ENCODE data around the gene CPEB3. TPM values are rescaled to one million over a fixed set of nuclear protein-coding genes. Genes with fewer than 3 reads are reported as not detected.
A peak's percentile ranks its signal among the peaks of the same experiment; 100 is the strongest.

Gene CPEB3
- total and polyA plus RNA-seq, 12 donors, result 1.6 to 13.4 (median 6.1) TPM

DNA sequence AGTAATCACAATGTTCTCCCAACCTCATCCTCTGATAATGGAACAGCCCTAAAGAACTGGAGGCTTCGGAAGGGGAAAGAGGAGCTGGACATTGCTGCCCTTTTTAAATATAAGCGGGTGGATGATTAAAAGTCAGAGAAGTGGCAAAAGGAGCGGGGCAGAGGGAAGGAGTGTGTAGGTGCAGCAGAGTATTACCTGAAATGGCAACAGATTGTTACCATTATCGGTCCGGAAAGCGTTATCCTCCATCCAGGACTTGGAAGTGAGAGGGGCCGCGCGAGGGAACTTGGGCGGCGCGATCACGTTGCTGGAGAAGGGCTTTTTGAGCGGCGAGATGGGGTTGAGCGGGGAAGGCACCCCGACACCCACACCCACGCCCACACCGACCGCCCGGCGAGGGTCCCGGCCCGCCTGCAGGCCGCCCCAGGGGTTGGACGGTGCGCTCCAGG lies 51.7 kb downstream of the CPEB3 start:
- intact Hi-C loops (cut with DNase I), result no loop called here
- Histone ChIP-seq H3K4me1 (replicated peaks in 1 of 2) (peaks cover 27 to 62% of the 10 kb centered on the region in 2 donors), H3K27me3 (no peaks in the 10 kb centered on the region), H3K4me3 (peak overlapping the region; percentile 39 to 93 (median 78)), H3K36me3 (replicated peaks in 1 of 2) (no peaks in the 10 kb centered on the region), H3K27ac (peak overlapping the region; percentile 66 to 95 (median 89)), H3K9me3 (replicated peaks in 1 of 3) (no peaks in the 10 kb centered on the region)
- TF ChIP-seq, protein P1, sequence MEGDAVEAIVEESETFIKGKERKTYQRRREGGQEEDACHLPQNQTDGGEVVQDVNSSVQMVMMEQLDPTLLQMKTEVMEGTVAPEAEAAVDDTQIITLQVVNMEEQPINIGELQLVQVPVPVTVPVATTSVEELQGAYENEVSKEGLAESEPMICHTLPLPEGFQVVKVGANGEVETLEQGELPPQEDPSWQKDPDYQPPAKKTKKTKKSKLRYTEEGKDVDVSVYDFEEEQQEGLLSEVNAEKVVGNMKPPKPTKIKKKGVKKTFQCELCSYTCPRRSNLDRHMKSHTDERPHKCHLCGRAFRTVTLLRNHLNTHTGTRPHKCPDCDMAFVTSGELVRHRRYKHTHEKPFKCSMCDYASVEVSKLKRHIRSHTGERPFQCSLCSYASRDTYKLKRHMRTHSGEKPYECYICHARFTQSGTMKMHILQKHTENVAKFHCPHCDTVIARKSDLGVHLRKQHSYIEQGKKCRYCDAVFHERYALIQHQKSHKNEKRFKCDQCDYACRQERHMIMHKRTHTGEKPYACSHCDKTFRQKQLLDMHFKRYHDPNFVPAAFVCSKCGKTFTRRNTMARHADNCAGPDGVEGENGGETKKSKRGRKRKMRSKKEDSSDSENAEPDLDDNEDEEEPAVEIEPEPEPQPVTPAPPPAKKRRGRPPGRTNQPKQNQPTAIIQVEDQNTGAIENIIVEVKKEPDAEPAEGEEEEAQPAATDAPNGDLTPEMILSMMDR (IDR thresholded peaks at IDR 0.05), result no peak
- TF ChIP-seq POLR2A (IDR thresholded peaks at IDR 0.05), result no peak
- 23 to 41% (median 32%) methylated on average over 15 to 27 of the region's 27 CpGs for WGBS, 4 donors
- peak in 3 of 7 donors; percentile 13 to 28 (median 26) for DNase-seq

DNA sequence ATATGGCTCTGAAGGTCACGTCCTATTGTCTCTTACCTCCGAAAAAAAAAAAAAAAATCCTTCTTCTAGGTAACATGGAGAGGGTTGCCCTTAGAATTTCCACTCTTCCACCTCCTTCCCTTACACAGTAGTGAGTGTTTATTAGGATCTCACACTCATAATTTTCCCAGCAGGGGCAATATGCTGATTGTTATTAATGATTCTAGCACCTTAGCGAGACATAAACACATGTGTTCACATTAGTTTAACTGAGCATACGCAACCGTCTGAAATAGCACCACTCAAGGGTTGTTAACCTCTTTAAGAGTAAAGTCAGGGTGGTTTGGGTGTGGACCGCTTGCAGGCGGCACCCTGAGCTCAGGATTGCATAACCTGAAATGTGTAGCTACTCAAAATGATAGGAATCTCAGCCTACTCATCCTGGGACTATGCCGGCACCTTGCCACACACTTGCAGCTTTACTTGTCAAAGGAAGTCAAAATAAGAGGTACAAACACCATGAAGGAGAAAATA lies 52.2 kb downstream of the CPEB3 start:
- Histone ChIP-seq H3K4me3 (peak overlapping the region in 3 of 4 donors; percentile 66 to 93 (median 91)), H3K4me1 (replicated peaks in 1 of 2) (peaks cover 27 to 58% of the 10 kb centered on the region in 2 donors), H3K27me3 (no peaks in the 10 kb centered on the region), H3K27ac (peak overlapping the region; percentile 66 to 95 (median 89)), H3K9me3 (replicated peaks in 1 of 3) (no peaks in the 10 kb centered on the region), H3K36me3 (replicated peaks in 1 of 2) (no peaks in the 10 kb centered on the region)
- peak; percentile 46 to 91 (median 84) for DNase-seq
- intact Hi-C loops (cut with DNase I), result no loop called here
- WGBS, 4 donors, result 25 to 37% (median 31%) methylated on average over 8 of the region's 8 CpGs
- peak in 1 of 2 donors; percentile 77 for TF ChIP-seq POLR2A (IDR thresholded peaks at IDR 0.05)
- TF ChIP-seq, protein P1 (IDR thresholded peaks at IDR 0.05), result no peak

DNA sequence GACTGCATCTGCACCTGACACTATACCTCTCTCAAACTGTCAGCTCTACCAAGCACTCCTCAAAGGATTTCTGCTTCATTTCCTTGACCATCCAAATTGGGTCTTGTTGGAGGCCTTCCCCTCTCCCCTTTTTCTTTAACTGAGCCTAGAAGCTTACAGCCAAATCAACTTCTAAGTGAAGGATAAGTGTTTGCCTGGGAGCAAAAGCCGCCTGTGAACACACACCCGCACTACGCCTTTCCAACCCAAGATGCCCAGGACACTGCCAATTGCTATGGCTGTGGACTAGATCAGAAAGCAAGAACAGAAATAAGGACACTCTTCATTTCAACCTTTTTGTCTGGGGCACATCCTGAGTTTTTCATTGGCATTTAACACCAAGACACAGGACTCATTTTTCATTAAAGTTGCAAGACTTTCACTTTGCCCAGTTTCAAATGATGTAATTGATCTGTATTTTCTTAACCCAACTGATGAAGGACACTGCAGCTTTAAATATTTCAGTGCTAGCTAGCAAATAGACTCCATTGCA lies 52.8 kb downstream of the CPEB3 start:
- no peaks in the 10 kb centered on the region for H3K27me3 ChIP-seq
- TF ChIP-seq POLR2A (IDR thresholded peaks at IDR 0.05), result no peak
- TF ChIP-seq, protein P1 (IDR thresholded peaks at IDR 0.05), result no peak
- 58 to 93% (median 68%) methylated on average over 3 of the region's 3 CpGs for WGBS, 4 donors
- peak in 1 of 7 donors; percentile 10 for DNase-seq
- H3K9me3 ChIP-seq (replicated peaks in 1 of 3), result no peaks in the 10 kb centered on the region
- H3K4me3 ChIP-seq, result peak overlapping the region in 2 of 4 donors; percentile 66 to 91
- peak overlapping the region in 4 of 5 donors; percentile 66 to 95 (median 91) for H3K27ac ChIP-seq
- intact Hi-C loops (cut with DNase I), result no loop called here
- H3K4me1 ChIP-seq (replicated peaks in 1 of 2), result peaks cover 27 to 56% of the 10 kb centered on the region in 2 donors
- no peaks in the 10 kb centered on the region for H3K36me3 ChIP-seq (replicated peaks in 1 of 2)

DNA sequence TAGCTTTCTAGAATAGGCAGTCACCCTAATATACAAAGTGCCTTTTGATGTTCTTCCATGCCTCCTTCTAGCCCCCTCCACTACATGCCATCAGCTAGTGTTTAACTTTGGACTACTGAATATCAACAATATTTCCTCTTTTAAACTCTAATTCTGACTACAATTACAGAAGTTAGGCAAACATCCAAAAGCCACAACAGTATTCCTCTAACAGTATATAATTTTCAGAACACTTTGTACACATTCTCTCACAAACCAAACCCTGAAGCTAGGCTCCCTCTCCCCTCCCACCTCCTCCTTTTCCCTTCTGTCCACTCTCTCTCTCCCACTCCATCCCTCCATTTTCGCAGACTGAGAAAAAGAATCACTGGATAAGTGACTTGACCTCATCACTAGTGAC lies 59.7 kb downstream of the CPEB3 start:
- no peaks in the 10 kb centered on the region for H3K9me3 ChIP-seq (replicated peaks in 1 of 3)
- TF ChIP-seq POLR2A (IDR thresholded peaks at IDR 0.05), result no peak
- TF ChIP-seq, protein P1 (IDR thresholded peaks at IDR 0.05), result no peak
- no peaks in the 10 kb centered on the region for H3K27me3 ChIP-seq
- H3K4me3 ChIP-seq, result no peak overlapping the region
- H3K36me3 ChIP-seq (replicated peaks in 1 of 2), result peaks cover 0 to 15% of the 10 kb centered on the region in 2 donors
- no peak for DNase-seq
- no peak overlapping the region for H3K27ac ChIP-seq
- WGBS, 4 donors, result 76 to 79% (median 78%) methylated on average over 1 of the region's 1 CpG
- intact Hi-C loops (cut with DNase I), result no loop called here
- H3K4me1 ChIP-seq (replicated peaks in 1 of 2), result peaks cover 7 to 36% of the 10 kb centered on the region in 2 donors

All from adrenal gland (tissue), 12 donors.